GM21515 (cell line): ENCODE measurements around the gene ADAM11.

Experiments used
- ATAC-seq: cut with Tn5 transposase; IDR thresholded peaks from one replicate; pipeline ENCODE4 v1.9.1; 2021; ENCODE audit not compliant: unreplicated experiment

Gene ADAM11

GRCh38 chr17:44829523-44830358 is 71.0 kb downstream of the ADAM11 start, which contains the start of gene GJC1:
Gene GJC1 (minus strand): TSS chr17:44830287. CDS start chr17:44805817, 24,470 bp downstream.
- no peak for ATAC-seq

GRCh38 chr17:44830359-44831288 is 71.8 kb downstream of the ADAM11 start:
- no peak for ATAC-seq

DNA sequence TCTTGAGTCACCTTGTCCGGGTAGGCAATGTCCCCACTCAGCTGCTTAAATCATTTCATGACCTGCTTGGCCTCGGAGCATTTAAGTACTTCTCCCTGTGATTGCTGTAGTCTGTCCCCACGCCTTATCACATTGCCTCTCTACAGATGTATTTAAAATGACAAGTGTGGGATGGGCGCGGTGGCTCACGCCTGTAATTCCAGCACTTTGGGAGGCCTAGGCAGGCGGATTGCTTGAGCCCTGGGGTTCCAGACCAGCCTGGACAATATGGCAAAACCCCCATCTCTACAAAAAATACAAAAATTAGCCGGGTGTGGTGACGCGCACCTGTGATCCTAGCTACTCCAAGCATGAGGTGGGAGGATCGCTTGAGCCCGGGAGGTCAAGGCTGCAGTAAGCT is 72.6 kb downstream of the ADAM11 start:
- ATAC-seq: no peak
